CD4-positive, CD25-positive, alpha-beta regulatory T cell (primary cell): ENCODE results near the gene ING2. TPM values are rescaled to one million over a fixed set of nuclear protein-coding genes. Genes with fewer than 3 reads are reported as not detected.
A peak's percentile ranks its signal among the peaks of the same experiment; 100 is the strongest.
"Not testable (repeated sequence)": the region's sequence is repeated elsewhere in the genome, so short reads cannot be mapped to it uniquely, and the experiment has no call there.

Experiments used
- ATAC-seq, 2 donors: fragments of 150-1000 bp; cut with Tn5 transposase; one replicate each; pipeline ENCODE4 v1.10.0; 2021; ENCODE audit warnings: low read depth in 2 of 2, moderate number of reproducible peaks in 2 of 2, moderate library complexity in 1 of 2
- DNase-seq, 3 donors: peaks; one replicate each; pipeline versions ENCODE4 v3.0.0 to v3.0.0-alpha.2; 2012 to 2022; ENCODE audit warnings: mixed read lengths in 1 of 3
- H3K27ac ChIP-seq: one replicate; pipeline ENCODE4 v1.7.0; 2013; ENCODE audit warnings: mild to moderate bottlenecking, low read length; ENCODE audit not compliant: insufficient read depth, poor library complexity, severe bottlenecking
- H3K27me3 ChIP-seq: one replicate; pipeline ENCODE4 v1.7.0; 2013; ENCODE audit warnings: low read length; ENCODE audit not compliant: control insufficient read depth, insufficient read depth
- H3K36me3 ChIP-seq: one replicate; pipeline ENCODE4 v1.7.0; 2013; ENCODE audit warnings: mild to moderate bottlenecking, low read length, moderate library complexity; ENCODE audit not compliant: control insufficient read depth, insufficient read depth
- H3K4me1 ChIP-seq: 2 replicates; pipeline ENCODE4 v1.7.0; 2013; ENCODE audit warnings: mild to moderate bottlenecking, low read length; ENCODE audit not compliant: insufficient read depth, control insufficient read depth, poor library complexity, severe bottlenecking
- H3K4me3 ChIP-seq: one replicate; pipeline ENCODE4 v1.7.0; 2013; ENCODE audit warnings: low read depth, mild to moderate bottlenecking, low read length, moderate library complexity
- H3K9me3 ChIP-seq, 2 experiments: 1 replicate in 1 of 2; 2 replicates in 1 of 2; pipeline ENCODE4 v1.7.0; 2013; ENCODE audit warnings: low read length in 2 of 2, mild to moderate bottlenecking in 1 of 2, moderate library complexity in 1 of 2; ENCODE audit not compliant: control insufficient read depth in 2 of 2
- H3K27ac Mint-ChIP-seq, 3 donors: one replicate each; pipeline ENCODE4 v1.8.0; 2020 to 2022; ENCODE audit warnings: mild to moderate bottlenecking in 3 of 3, mixed read lengths in 3 of 3, moderate library complexity in 2 of 3
- H3K27me3 Mint-ChIP-seq: one replicate; pipeline ENCODE4 v1.8.0; 2022; ENCODE audit warnings: mild to moderate bottlenecking, mixed read lengths
- H3K36me3 Mint-ChIP-seq: one replicate; pipeline ENCODE4 v1.8.0; 2020; ENCODE audit warnings: mixed read lengths
- H3K4me1 Mint-ChIP-seq, 4 donors: one replicate each; pipeline ENCODE4 v1.8.0; 2020 to 2022; ENCODE audit warnings: mixed read lengths in 4 of 4, mild to moderate bottlenecking in 1 of 4
- H3K4me3 Mint-ChIP-seq, 4 donors: one replicate each; pipeline ENCODE4 v1.8.0; 2020 to 2022; ENCODE audit warnings: mild to moderate bottlenecking in 4 of 4, mixed read lengths in 4 of 4, moderate library complexity in 3 of 4
- H3K9me3 Mint-ChIP-seq, 7 donors: one replicate each; pipeline ENCODE4 v1.8.0; 2020 to 2022; ENCODE audit warnings: mixed read lengths in 7 of 7, mild to moderate bottlenecking in 3 of 7, moderate library complexity in 2 of 7
- polyA plus RNA-seq, 4 donors: library from polyadenylated mRNA; unstranded; fragments of 300-500 nt; fragmentation: Illumina TruSeq; gene quantifications; one replicate each; pipeline ENCODE4 v1.2.3, GENCODE V29; 2021
- total RNA-seq: library from RNA; stranded (reverse); gene quantifications from one replicate; pipeline ENCODE4 v1.2.3, GENCODE V29; 2022

Gene ING2
- total and polyA plus RNA-seq, 5 donors from 2014 or later = 9.1 to 17.2 (median 13.9) TPM

- no peak for ATAC-seq
- Histone ChIP-seq H3K27ac (no peak overlapping the region), H3K4me3 (no peak overlapping the region), H3K36me3 (no peaks in the 10 kb centered on the region), H3K9me3 (peaks cover 0 to 2% of the 10 kb centered on the region in 2 experiments), H3K27me3 (peaks cover 1% of the 10 kb centered on the region), H3K4me1 (no peaks in the 10 kb centered on the region)
- no peak for DNase-seq
- Mint-ChIP-seq H3K27me3 (peaks cover 16% of the 10 kb centered on the region), H3K4me3 (no peak overlapping the region), H3K4me1 (no peaks in the 10 kb centered on the region), H3K36me3 (no peaks in the 10 kb centered on the region), H3K9me3 (peaks cover 0 to 9% (median 2%) of the 10 kb centered on the region in 7 donors), H3K27ac (no peak overlapping the region)
Measured at GRCh38 chr4:183543435-183543834, 38.6 kb downstream of the ING2 start.

DNA sequence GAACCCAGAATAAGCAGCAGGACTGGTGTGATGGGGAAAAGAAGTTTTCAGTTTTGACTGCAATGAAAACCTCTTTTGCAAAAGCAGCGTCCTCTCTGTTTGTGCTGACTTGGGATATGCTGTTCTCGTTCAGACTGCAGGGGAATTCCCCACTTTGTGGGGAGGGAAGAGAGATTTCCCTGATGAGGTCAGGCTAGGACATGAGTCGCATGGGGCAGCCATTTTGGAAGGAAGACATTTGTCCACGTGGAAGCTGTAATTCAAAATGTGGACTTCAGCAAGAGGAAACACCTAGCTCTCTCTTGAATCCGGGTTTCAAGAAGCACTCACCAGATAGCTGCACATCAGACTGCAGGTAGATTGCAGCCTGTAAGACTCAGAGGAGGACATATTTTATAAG lies 39.3 kb downstream of the ING2 start:
- no peaks in the 10 kb centered on the region for H3K4me1 Mint-ChIP-seq
- DNase-seq = no peak
- H3K27ac Mint-ChIP-seq = no peak overlapping the region
- H3K36me3 Mint-ChIP-seq = no peaks in the 10 kb centered on the region
- H3K27ac ChIP-seq = no peak overlapping the region
- H3K9me3 ChIP-seq = peaks cover 0 to 2% of the 10 kb centered on the region in 2 experiments
- H3K27me3 Mint-ChIP-seq = peaks cover 22% of the 10 kb centered on the region
- no peak for ATAC-seq
- no peaks in the 10 kb centered on the region for H3K4me1 ChIP-seq
- H3K4me3 Mint-ChIP-seq = no peak overlapping the region
- H3K36me3 ChIP-seq = no peaks in the 10 kb centered on the region
- peaks cover 1% of the 10 kb centered on the region for H3K27me3 ChIP-seq
- H3K9me3 Mint-ChIP-seq = peaks cover 0 to 9% (median 2%) of the 10 kb centered on the region in 7 donors
- no peak overlapping the region for H3K4me3 ChIP-seq

GRCh38 chr4:183546376-183546775 lies 41.5 kb downstream of the ING2 start:
- Histone ChIP-seq H3K36me3 (no peaks in the 10 kb centered on the region), H3K27ac (no peak overlapping the region), H3K4me1 (no peaks in the 10 kb centered on the region), H3K4me3 (no peak overlapping the region), H3K9me3 (peaks cover 0 to 2% of the 10 kb centered on the region in 2 experiments), H3K27me3 (peaks cover 4% of the 10 kb centered on the region)
- Mint-ChIP-seq H3K9me3 (peaks cover 0 to 11% (median 3%) of the 10 kb centered on the region in 7 donors), H3K4me3 (no peak overlapping the region), H3K36me3 (no peaks in the 10 kb centered on the region), H3K27ac (no peak overlapping the region), H3K4me1 (no peaks in the 10 kb centered on the region), H3K27me3 (peaks cover 22% of the 10 kb centered on the region)
- ATAC-seq (no peak), DNase-seq (no peak)

DNA sequence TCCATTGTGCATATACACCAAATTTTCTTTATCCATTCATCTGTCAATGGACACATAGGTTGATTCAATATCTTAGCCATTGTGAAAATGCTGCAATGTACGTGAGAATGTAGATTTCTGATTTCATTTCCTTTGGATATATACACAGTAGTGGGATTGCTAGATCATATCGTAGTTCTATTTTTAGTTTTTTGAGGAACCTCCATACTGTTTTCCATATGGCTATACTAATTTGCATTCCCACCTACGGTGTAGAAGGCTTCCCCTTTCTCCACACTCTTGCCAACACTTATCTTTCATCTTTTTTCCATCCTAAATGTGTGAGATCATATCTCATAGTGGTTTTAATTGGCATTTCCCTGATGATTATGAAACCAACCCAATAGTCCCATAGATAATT lies 43.4 kb downstream of the ING2 start:
- no peak overlapping the region for H3K27ac ChIP-seq
- Mint-ChIP-seq H3K9me3 (peaks cover 0 to 13% (median 4%) of the 10 kb centered on the region in 7 donors), H3K4me1 (no peaks in the 10 kb centered on the region), H3K4me3 (no peak overlapping the region), H3K27me3 (peaks cover 15% of the 10 kb centered on the region), H3K36me3 (no peaks in the 10 kb centered on the region), H3K27ac (no peak overlapping the region)
- no peaks in the 10 kb centered on the region for H3K4me1 ChIP-seq
- no peak for ATAC-seq
- no peak for DNase-seq
- H3K4me3 ChIP-seq = no peak overlapping the region
- H3K9me3 ChIP-seq = peaks cover 0 to 2% of the 10 kb centered on the region in 2 experiments
- peaks cover 4% of the 10 kb centered on the region for H3K27me3 ChIP-seq
- H3K36me3 ChIP-seq = no peaks in the 10 kb centered on the region

DNA sequence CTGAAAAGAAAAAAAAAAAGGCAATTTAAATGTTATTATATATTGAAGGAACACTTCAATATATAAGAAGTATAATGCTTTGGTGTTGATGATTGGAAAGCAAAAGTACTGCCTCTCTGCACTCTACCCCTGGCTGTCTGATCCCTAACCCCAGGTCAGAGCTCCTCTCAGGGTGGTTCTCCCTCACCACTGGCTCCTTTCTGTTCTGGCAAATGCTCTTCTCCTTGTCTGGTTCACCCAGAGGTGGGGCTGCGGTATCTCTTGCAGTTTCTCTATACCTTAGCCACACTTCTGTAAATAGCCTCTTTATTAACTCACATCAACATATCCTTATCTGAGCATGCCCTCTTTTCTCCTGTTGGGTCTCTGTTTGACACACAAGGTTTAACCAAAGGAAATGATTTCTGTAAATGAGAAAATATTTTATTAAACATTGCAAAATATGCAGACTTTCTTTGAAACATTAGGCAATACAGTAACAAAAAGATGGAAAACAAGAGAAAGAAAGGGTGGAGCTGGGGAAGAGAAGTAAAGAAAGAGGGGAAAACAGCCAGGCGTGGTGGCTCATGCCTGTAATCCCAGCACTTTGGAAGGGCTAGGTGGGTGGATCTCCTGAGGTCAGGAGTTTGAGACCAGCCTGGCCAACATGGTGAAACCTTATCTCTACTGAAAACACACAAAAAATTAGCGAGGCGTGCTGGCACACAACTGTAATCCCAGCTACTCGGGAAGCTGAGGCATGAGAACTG lies 45.7 kb downstream of the ING2 start:
- DNase-seq (no peak), ATAC-seq (no peak)
- peaks cover 0 to 10% (median 0%) of the 10 kb centered on the region in 7 donors for H3K9me3 Mint-ChIP-seq
- H3K4me3 Mint-ChIP-seq = no peak overlapping the region
- Histone ChIP-seq H3K9me3 (no peaks in the 10 kb centered on the region), H3K27me3 (peaks cover 2% of the 10 kb centered on the region), H3K4me3 (no peak overlapping the region), H3K4me1 (no peaks in the 10 kb centered on the region), H3K27ac (no peak overlapping the region), H3K36me3 (no peaks in the 10 kb centered on the region)
- peak overlapping the region in 1 of 3 donors; percentile 12 for H3K27ac Mint-ChIP-seq
- H3K4me1 Mint-ChIP-seq = no peaks in the 10 kb centered on the region
- no peaks in the 10 kb centered on the region for H3K36me3 Mint-ChIP-seq
- peaks cover 7% of the 10 kb centered on the region for H3K27me3 Mint-ChIP-seq

- Histone ChIP-seq H3K4me1 (no peaks in the 10 kb centered on the region), H3K9me3 (no peaks in the 10 kb centered on the region), H3K27ac (no peak overlapping the region), H3K4me3 (no peak overlapping the region), H3K27me3 (peaks cover 2% of the 10 kb centered on the region), H3K36me3 (no peaks in the 10 kb centered on the region)
- H3K9me3 Mint-ChIP-seq = peaks cover 0 to 5% (median 0%) of the 10 kb centered on the region in 7 donors
- peaks cover 11% of the 10 kb centered on the region for H3K27me3 Mint-ChIP-seq
- ATAC-seq (no peak), DNase-seq (no peak)
- no peak overlapping the region for H3K4me3 Mint-ChIP-seq
- no peak overlapping the region for H3K27ac Mint-ChIP-seq
- no peaks in the 10 kb centered on the region for H3K36me3 Mint-ChIP-seq
- no peaks in the 10 kb centered on the region for H3K4me1 Mint-ChIP-seq
Measured at GRCh38 chr4:183552274-183553146, 47.7 kb downstream of the ING2 start.

DNA sequence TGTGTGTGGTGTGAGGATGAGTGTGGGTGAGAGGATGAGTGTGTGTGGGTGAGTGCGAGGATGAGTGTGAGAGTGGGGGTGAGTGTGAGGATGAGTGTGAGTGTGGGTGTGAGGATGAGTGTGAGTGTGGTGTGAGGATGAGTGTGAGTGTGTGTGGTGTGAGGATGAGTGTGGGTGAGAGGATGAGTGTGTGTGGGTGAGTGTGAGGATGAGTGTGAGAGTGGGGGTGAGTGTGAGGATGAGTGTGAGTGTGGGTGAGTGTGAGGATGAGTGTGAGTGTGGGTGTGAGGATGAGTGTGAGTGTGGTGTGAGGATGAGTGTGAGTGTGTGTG lies 48.3 kb downstream of the ING2 start:
- H3K4me1 ChIP-seq, ATAC-seq, H3K4me1 Mint-ChIP-seq, H3K4me3 ChIP-seq, H3K27ac Mint-ChIP-seq, H3K27ac ChIP-seq, H3K9me3 Mint-ChIP-seq, H3K4me3 Mint-ChIP-seq, H3K36me3 Mint-ChIP-seq, H3K36me3 ChIP-seq, H3K27me3 ChIP-seq, H3K9me3 ChIP-seq, DNase-seq: not testable (repeated sequence)
- peaks cover 11% of the 10 kb centered on the region for H3K27me3 Mint-ChIP-seq
